Testis (tissue), 2 donors: ENCODE data around the gene NEDD9.

Experiments used
- CTCF ChIP-seq, 3 experiments: fragments of 450-650 bp in 2 of 3; fragments of 200-600 bp in 1 of 3; sonication (generic) in 1 of 3; IDR thresholded peaks; one replicate each; pipeline ENCODE4 v1.5.1; 2016 to 2019; ENCODE audit warnings: antibody characterized with exemption in 3 of 3, mild to moderate bottlenecking in 2 of 3, moderate library complexity in 1 of 3
- POLR2A ChIP-seq: fragments of 450-650 bp; IDR thresholded peaks from one replicate; pipeline ENCODE4 v1.6.1; 2017; ENCODE audit warnings: antibody characterized with exemption, mild to moderate bottlenecking, moderate library complexity

GRCh38 chr6:11206576-11206975 is 25.9 kb downstream of the NEDD9 start:
- TF ChIP-seq CTCF (IDR thresholded peaks at IDR 0.05) (no peak), POLR2A (no peak)
